Stromal cell of bone marrow (primary cell): ENCODE measurements around the gene TCF19.
A peak's percentile ranks its signal among the peaks of the same experiment; 100 is the strongest.
"Not testable (repeated sequence)": the region's sequence is repeated elsewhere in the genome, so short reads cannot be mapped to it uniquely, and the experiment has no call there.

Source experiments
- DNase-seq: peaks from one replicate; pipeline ENCODE4 v3.0.0-alpha.2; 2012; ENCODE audit warnings: low read depth

The TCF19 gene

DNA sequence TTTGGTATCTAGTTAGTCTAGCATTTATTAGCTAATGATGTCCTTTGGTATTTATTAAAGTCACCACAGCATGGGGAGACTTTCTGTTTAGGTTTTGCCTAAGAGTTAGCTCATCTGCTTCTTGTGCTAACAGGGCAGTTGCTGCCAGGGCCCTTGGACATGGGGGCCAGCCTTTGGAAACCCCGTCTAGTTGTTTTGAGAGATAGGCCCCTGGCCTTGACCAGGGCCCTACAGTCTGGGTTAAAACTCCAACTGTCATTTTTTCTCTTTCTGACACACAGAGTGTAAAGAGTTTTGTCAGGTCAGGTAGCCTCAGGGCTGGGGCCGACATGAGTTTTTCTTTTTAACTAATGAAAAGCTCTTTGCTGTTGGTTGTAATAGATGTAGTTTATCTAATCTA, 24.9 kb downstream of the TCF19 start:
- not testable (repeated sequence) for DNase-seq

DNA sequence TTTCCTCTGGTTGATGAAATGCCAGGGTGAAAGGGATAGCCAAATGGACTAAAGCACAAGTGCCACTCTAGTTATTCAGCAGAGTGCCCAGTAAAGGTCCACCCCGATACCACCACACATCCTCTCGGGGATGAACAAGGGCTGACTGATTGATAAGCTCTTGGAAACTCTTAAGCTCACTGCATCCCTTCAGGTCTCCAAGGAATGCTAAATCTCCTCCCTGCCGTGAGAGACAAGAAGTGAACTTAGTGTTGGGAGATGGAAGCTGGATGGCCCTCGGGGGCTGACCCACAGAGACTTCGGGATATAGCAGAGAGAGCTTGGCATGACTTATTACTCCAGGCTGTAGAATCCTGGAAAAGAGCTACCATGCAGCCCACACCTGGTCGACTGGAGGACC, 25.5 kb downstream of the TCF19 start:
- not testable (repeated sequence) for DNase-seq

DNA sequence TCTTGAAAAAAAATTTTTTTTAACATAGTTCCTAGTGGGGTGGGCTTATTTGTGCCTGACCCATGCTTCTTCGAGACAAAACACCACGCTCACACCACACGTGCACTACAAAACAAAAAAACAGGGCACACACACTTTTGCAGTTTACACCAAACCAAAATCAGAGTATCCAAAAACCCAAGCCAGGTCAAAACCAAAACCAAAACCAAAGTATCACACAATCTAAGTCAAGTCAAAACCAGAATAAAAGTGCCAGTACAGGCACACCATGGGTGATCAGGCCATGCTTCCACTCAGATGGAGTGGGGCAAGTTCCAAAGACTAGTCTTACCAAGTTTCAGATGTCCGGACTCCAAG, 27.3 kb downstream of the TCF19 start:
- not testable (repeated sequence) for DNase-seq

DNA sequence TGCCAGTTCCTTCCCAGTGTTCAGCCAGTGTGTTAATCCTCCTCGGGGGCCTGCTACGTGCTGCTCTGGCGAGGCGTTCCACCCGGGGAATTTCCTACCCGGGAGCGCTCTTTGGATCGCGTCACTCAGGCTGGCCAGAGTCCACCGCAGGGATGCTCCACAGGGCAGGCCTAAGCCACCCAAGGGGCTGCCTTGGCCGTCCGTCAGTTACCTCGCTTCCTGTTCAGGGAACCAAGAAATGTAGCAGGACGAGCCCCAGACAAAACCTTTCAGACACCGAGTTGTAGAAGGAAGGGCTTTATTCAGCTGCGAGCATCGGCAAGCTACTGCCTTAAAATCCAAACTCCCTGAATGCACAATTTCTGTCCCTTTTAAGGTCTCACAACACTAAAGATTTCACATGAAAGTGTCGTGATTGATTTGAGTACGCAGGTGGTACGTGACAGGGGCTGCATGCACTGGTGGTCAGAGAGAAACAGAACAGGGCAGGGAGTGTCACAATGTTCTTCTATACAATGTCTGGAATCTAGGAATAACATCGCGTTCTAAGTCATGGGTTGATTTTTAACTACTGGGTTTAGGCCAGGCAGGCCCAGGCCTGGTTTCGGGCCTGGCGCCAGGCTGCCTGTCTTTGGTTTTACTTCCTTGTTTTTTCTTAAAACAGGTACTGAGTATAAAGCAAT, 27.8 kb downstream of the TCF19 start:
- peak; percentile 50 for DNase-seq

DNA sequence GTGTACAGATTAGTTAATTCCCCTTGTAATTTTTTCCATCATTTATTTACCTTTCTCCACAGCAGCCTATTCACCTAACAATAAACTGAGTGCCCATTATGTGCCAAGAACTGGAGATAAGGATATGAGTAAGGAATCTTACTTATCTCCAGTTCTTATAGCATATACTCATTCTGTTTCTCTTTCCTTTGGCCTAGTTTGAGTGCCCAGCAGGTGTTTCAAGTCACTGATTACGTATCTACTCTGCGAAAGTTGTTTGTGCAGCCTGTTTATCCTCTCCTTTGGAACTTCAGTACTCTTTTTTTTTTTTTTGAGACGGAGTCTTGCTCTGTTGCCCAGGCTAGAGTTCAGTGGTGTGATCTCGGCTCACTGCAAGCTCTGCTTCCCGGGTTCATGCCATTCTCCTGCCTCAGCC, 29.4 kb downstream of the TCF19 start:
- no peak for DNase-seq

DNA sequence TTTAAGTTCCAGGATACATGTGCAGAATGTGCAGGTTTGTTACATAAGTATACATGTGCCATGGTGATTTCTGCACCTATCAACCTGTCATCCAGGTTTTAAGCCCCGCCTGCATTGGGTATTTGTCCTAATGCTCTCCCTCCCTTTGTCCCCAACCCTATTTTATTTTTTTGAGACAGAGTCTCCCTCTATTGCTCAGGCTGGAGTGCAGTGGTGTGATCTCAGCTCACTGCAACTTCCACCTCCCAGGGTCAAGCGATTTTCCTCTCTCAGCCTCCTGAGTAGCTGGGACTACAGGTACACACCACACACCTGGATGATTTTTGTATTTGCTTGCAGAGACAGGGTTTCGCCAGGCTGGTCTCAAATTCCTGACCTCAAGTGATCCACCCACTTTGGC, 30.8 kb downstream of the TCF19 start:
- DNase-seq: not testable (repeated sequence)

DNA sequence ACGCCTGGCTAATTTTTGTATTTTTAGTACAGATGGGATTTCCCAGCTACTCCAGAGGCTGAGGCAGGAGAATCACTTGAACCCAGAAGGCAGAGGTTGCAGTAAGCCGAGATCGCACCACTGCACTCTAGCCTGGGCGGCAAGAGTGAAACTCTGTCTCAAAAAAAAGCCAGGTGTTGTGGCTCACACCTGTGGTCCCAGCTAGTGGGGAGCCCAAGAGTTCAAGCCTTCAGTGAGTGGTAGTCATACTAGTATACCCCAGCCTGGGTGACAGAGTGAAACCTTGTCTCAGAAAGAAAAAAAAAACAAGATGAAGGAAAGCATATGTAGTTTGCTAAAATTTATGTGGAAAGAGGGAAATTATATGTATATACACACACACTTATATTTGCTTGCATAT, 32.1 kb downstream of the TCF19 start:
- DNase-seq: no peak

DNA sequence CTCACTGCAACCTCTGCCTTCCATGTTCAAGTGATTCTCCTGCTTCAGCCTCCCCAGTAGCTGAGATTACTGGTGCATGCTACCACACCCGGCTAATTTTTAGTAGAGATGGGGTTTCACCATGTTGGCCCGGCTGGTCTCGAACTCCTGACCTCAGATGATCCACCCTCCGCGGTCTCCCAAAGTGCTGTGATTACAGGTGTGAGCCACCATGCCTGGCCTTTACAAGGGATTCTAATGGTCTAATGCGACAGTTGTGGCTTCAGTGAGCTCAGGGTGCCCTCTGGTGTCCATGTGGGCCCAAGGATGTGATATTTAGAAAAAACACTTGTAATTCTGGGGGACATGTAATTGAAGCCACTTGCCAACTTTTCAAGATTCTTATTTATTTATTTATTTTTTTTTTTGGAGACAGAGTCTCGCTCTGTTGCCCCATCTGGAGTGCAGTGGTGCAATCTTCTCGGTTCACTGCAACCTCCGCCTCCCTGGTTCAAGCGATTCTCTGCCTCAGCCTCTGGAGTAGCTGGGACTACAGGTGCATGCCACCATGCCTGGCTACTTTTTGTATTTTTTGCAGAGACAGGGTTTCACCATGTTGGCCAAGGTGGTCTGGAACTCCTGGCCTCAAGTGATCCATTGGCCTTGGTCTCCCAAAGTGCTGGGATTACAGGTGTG, 34.2 kb downstream of the TCF19 start:
- peak; percentile 45 for DNase-seq

DNA sequence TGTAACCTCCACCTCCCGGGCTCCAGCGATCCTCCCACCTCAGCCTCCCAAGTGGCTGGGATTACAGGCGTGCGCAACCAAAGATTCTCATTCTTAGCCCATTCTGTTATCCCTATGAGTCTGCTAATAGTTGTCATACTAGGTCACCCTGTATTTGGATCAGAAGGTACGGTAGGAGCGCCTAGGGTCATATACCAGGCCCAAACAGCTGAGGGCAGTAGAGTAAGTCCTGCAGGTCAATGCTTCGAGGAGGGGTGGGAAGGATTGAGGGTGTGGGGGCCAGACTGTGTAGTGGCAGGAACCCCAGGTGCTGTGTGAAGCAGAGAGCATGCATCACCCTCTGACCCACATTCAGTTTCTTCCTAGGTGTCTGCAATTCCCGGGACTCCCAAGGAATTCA, 34.8 kb downstream of the TCF19 start:
- no peak for DNase-seq

DNA sequence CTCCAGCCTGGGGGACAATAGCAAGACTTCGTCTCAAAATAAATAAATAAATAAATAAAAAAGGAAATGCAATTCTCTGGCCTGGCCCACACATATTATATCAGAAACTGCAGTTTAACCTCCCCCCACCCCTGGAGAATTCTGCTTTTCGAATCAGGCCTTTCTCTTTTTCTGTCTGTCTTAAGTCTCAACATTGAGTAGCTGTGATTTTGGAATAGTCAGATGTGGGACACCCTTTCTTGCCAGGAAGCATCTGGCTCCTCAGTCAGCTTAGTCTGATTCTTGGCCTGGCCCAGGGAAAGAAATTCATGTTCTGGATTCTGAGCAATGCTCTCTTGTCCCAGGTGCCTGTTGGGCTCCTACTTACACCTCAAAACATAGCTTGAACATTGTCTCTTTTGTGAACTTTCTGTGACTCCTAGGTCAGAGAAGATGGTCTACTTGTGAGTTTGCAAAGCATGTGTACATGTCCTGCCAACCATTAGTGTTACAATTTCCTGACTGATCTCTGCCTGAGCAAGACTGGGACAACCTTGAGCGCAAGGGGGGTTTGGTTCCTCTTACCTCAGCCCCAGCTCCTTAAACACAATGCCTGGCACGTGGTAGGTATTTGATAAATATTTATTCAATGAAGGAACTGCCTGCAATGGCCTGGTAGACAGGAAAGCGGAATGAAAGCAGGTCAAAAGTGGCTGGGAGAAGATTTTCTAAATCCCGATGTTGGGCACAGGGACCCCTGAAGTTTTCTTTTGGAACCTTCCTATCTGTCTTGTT, 35.9 kb downstream of the TCF19 start:
- DNase-seq: no peak

DNA sequence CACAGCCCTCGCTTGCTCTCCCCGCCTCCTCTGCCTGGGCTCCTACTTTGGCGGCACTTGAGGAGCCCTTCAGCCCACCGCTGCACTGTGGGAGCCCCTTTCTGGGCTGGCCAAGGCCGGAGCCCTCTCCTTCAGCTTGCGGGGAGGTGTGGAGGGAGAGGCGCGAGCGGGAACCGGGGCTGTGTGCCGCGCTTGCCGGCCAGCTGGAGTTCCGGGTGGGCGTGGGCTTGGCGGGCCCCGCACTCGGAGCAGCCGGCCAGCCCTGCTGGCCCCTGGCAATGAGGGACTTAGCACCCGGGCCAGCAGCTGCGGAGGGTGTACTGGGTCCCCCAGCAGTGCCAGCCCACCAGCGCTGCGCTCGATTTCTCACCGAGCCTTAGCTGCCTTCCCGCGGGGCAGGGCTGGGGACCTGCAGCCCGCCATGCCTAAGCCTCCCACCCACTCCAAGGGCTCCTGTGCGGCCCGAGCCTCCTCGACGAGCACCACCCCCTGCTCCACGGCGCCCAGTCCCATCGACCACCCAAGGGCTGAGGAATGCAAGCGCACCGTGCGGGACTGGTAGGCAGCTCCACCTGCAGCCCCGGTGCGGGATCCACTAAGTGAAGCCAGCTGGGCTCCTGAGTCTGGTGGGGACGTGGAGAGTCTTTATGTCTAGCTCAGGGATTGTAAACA, 37.1 kb downstream of the TCF19 start:
- not testable (repeated sequence) for DNase-seq

DNA sequence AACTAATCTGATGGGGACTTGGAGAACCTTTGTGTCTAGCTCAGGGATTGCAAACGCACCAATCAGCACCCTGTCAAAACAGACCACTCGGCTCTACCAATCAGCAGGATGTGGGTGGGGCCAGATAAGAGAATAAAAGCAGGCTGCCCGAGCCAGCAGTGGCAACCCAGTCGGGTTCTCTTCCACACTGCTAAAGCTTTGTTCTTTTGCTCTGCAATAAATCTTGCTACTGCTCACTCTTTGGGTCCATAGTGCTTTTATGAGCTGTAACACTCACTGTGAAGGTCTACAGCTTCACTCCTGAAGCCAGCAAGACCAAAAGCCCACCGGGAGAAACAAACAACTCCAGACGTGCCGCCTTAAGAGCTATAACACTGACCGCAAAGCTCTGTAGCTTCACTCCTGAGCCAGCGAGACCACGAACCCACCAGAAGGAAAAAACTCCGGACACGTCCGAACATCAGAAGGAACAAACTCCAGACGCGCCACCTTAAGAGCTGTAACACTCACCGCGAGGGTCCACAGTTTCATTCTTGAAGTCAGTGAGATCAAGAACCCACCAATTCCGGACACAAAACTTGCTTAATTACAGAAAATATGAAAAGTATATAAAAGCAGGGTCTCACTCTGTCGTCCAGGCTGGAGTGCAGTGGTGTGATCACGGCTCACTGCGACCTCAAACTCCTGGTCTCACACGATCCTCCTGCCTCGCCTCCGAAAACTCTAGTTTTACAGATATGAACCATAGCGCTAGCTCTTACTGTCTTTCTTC, 38.0 kb downstream of the TCF19 start:
- DNase-seq: not testable (repeated sequence)

DNA sequence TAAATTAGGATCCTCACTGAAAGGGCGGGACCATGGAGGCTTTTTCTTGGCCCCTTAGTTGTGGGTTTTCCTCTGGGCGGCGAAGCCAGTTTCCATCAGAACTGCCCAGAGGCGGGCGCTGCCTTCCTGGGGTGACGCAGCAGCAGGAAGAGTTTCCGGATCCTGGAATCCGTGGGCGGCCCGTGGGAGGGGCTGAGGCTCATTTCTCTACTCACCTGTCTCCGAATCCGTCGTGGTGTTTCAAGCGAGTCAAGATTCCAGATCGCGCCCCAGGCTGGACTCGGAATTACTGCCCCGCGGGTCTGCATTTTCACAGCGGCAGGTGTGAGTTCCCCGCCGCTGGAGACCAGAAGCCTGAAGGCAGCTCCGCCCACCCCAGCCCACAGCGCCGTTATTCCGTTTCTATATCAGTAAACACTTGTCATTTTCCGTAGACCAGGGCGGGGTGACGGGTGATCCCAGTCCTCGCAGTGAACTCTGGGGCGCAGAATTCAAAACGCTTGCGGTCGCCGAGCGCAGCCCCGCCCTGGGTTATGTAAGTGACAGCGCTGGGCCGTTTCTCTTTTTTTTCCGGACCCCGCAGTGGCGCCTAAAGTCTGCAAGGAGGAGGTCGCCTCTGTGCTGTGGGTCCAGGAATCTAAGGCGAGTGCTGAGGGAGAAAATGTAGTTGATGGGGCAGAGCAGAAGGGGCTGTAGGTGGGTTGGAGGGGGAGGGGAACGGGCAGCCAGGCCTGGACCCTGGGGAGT, 39.3 kb downstream of the TCF19 start:
- DNase-seq: peak; percentile 62

DNA sequence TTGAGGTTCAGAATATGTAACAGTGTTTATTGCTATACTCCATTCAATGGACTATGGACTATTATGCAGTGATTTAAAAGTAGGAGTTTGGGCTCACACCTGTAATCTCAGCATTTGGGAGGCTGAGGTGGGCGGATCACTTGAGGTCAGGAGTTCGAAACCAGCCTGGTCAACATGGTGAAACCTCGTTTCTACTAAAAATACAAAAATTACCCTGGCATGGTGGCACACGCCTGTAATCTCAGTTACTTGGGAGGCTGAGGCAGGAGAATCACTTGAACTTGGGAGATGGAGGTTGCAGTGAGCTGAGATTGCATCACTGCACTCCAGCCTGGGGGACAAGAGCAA, 40.7 kb downstream of the TCF19 start:
- DNase-seq: not testable (repeated sequence)

DNA sequence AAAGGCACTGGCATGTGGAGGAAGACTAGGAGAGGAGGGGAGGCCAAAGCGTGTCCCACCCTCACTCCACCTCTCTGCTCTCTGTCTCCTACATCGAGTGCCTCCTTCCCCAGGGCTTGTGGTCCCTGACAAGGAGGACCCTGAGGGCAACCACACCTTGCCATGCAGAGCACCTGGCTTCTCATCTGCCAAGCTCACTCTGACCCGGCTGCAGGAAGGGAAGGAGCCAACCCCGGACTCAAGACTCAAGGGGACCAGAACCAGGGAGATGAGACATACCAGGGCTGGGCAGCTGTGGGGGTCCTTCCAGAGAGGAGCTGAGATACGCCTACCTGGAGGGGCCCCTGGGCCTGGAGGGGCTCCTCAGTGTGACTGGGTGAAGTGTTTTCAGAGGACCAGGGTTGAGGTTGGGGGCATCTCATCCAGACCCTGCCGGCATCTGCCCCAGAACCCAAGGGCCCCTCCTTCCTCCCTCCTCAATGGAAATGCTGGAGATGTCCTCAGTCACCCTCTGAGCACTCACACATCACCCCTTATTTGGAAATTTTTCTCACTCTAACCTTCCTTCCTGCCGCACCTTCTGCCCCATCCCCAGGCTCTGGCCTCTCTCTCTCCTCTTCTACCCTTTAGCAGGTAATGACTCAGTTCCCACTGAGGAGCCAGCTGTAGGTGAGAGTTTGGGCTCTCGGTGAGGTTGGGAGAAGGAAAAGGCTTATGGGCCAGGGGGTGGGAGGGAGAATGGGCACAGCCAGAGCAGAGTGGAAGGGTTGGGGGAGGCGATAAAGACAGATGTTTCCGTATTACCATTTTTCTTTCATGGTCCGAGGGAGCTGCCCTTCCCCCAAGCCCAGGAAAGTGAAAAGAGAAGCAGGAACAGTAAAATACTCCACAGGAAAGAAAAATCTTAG, 44.1 kb downstream of the TCF19 start:
- no peak for DNase-seq

DNA sequence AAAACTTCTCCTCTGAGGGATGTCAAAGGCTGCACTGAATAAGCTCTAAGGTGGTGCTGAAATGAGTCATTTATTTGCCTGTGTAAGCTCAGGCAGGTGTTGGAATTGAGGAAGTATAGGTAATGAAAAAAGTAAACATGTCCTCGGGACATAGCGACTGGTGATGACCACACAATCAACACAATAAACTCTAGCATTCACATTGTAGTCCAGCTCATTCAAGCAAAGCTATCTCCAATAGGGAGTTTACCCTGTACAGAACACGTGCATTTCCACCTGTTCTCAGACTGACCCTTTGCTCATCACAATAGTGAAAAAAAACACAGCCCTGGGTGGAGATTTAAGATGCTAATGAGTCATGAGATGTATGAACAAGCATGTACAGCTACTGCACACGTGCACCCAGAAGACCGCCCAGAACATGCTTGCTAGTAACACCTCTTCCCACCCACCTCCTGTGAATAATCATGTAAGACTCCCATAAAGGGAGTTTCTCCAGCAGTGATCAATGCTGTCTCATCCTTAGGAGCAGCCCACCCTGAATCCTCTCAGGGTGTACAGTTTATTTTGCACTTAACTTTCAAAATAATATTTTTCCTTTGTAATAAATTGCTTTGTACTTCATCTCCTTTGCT, 45.1 kb downstream of the TCF19 start:
- no peak for DNase-seq

DNA sequence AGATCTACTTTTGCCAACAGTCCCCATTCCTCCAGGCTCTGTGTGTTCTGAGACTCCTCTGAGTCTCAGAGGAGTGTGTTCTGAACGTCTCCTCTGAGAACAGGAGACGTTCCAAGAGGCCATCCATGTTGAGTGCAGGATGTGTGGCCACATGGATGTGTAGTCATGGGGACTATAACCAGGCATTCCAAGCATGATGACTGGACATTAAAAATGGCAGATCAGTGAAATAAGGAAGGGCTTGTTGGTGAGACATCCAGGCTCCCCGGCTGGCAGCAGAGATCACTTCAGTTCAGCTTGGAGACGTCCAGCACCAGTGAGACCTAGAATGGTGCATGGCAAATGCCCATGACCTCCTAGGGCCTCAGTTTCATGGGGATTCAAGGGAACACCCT, 46.4 kb downstream of the TCF19 start:
- DNase-seq: no peak

DNA sequence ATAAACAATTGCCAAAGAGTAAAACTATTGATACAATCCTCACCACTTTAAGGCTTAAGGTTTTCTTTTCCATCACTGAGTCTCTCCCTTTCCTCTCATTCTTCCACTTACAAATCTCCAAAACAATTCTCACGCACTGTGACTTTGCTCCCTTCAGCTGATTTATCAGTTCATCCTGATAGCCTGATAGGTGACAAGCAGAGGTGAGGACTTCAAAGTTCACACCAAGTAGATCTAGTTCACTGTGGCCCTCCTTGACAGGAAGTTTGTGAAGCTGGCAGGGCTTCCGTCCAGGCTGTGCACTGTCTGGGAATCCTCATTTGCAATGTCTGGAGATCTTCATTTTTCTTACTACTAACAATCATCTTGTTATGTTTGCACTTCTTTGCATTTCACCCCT, 47.2 kb downstream of the TCF19 start:
- DNase-seq: no peak

DNA sequence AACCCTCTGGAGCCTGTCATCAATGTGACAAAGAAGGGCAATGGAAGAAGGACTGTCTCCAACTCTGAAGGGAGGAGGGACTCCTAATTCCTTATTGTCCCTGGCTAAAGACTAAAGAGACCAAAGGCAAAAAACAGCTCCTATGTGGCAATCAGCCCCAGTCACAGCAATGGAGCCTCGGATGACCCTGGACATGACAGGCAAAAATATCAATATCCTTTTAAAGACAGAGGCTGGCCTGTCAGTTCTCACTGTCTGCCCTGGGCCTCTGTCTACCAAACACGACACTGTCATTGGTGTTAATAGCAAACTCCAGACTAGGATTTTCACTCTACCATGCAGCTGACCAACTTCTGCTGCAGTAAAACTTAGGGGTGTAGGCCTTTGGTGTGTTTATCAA, 50.1 kb downstream of the TCF19 start:
- no peak for DNase-seq

DNA sequence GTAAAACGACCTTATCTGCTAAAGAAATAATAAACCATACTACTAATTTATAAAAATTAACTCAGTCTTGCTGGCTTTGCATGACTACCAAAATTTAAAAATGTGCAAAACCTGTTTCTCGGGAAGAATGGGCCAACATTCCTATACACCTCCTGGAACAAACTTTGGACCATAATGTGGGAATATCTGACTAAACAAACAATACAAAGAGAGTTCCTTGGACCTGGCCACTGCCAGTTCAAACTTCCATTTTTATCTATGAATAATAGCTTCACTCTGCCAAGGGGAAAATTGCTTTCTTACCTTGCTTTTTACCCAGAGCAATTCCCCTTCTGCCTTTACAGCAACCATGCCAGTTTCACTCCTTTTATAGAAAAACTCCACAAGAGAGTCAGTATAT, 50.7 kb downstream of the TCF19 start:
- DNase-seq: no peak
